ENCODE measurements around the gene LRP5.

LRP5 gene

GRCh38 chr11:68309621-68310185, 2.7 kb upstream of the LRP5 start:
- DNase-seq, result no peak

GRCh38 chr11:68311160-68312116, 953 bp upstream of the LRP5 start:
- DNase-seq, result no peak

- no peak for DNase-seq
These were observed 586 bp downstream of the LRP5 start for GRCh38 chr11:68312780-68313573.

- DNase-seq, result no peak
These were observed 1.3 kb downstream of the LRP5 start for GRCh38 chr11:68313574-68314202.

GRCh38 chr11:68314203-68315170, 2.1 kb downstream of the LRP5 start:
- DNase-seq, result no peak

- no peak for DNase-seq
These were observed 3.0 kb downstream of the LRP5 start for GRCh38 chr11:68315171-68315920.

- no peak for DNase-seq
These were observed 4.9 kb downstream of the LRP5 start for GRCh38 chr11:68317147-68317785.

- DNase-seq, result no peak
These were observed 9.1 kb downstream of the LRP5 start for GRCh38 chr11:68321293-68322051.

GRCh38 chr11:68322052-68322430, 9.7 kb downstream of the LRP5 start:
- no peak for DNase-seq

- DNase-seq, result no peak
These were observed 11.8 kb downstream of the LRP5 start for GRCh38 chr11:68324241-68324640.

- no peak for DNase-seq
These were observed 12.3 kb downstream of the LRP5 start for GRCh38 chr11:68324695-68325094.

GRCh38 chr11:68325183-68325906, 13.0 kb downstream of the LRP5 start:
- no peak for DNase-seq

- DNase-seq, result no peak
These were observed 13.5 kb downstream of the LRP5 start for GRCh38 chr11:68325907-68326220.

GRCh38 chr11:68326334-68327215, 14.2 kb downstream of the LRP5 start:
- DNase-seq, result no peak

- no peak for DNase-seq
These were observed 15.4 kb downstream of the LRP5 start for GRCh38 chr11:68327586-68328370.

GRCh38 chr11:68328374-68329091, 16.1 kb downstream of the LRP5 start:
- DNase-seq, result peak; percentile 84

- no peak for DNase-seq
These were observed 17.1 kb downstream of the LRP5 start for GRCh38 chr11:68329536-68329935.

Measured in right forelimb (tissue), 1 donor.